Keratinocyte (primary cell): ENCODE data around the gene DCPS. TPM values are rescaled to one million over a fixed set of nuclear protein-coding genes. Genes with fewer than 3 reads are reported as not detected.

ENCODE experiments used
- DNase-seq: peaks from one replicate; pipeline ENCODE4 v3.0.0-alpha.2; 2011; ENCODE audit warnings: low read depth, missing footprints, low spot score
- FAIRE-seq: peaks from 2 replicates; lab custom pipeline; 2011; peaks lifted over from hg19 to GRCh38; lab: Jason Lieb, UNC
- H2AFZ ChIP-seq: 2 replicates; pipeline ENCODE4 v1.6.0; 2012; ENCODE audit warnings: low read length, control low read depth, inconsistent platforms; ENCODE audit not compliant: control insufficient read depth
- H3K27ac ChIP-seq: 2 replicates; pipeline ENCODE4 v1.5.1; 2011; ENCODE audit warnings: low read length; ENCODE audit not compliant: control insufficient read depth, insufficient read depth
- H3K27me3 ChIP-seq: 3 replicates; pipeline ENCODE4 v1.6.0; 2011; ENCODE audit warnings: low read length; ENCODE audit not compliant: control insufficient read depth, insufficient read depth; ENCODE audit errors: extremely low read depth
- H3K36me3 ChIP-seq, 2 experiments: 2 replicates in 1 of 2; 3 replicates in 1 of 2; pipeline ENCODE4 v1.5.1; 2011; ENCODE audit warnings: low read length in 2 of 2, mild to moderate bottlenecking in 1 of 2; ENCODE audit not compliant: control insufficient read depth in 2 of 2, insufficient read depth in 2 of 2; ENCODE audit errors: extremely low read depth in 1 of 2
- H3K4me1 ChIP-seq: 3 replicates; pipeline ENCODE4 v1.5.1; 2011; ENCODE audit warnings: low read length; ENCODE audit not compliant: control insufficient read depth, insufficient read depth; ENCODE audit errors: extremely low read depth
- H3K4me2 ChIP-seq: 3 replicates; pipeline ENCODE4 v1.6.0; 2011; ENCODE audit warnings: low read depth, low read length; ENCODE audit not compliant: control insufficient read depth, insufficient read depth; ENCODE audit errors: extremely low read depth
- H3K4me3 ChIP-seq, 3 experiments: fragments of 200-600 bp in 1 of 3; sonication (generic) in 1 of 3; 2 replicates in 2 of 3; 3 replicates in 1 of 3; pipeline ENCODE4 v1.5.1; 2011 to 2016; ENCODE audit warnings: low read length in 3 of 3, mild to moderate bottlenecking in 3 of 3, control low read depth in 2 of 3, inconsistent platforms in 1 of 3, low read depth in 1 of 3, mixed read lengths in 1 of 3, mixed run types in 1 of 3, moderate library complexity in 1 of 3; ENCODE audit not compliant: control insufficient read depth in 2 of 3, insufficient read depth in 2 of 3; ENCODE audit errors: extremely low read depth in 1 of 3
- H3K79me2 ChIP-seq: 2 replicates; pipeline ENCODE4 v1.6.0; 2012; ENCODE audit warnings: low read length; ENCODE audit not compliant: control insufficient read depth, insufficient read depth
- H3K9ac ChIP-seq: 3 replicates; pipeline ENCODE4 v1.6.0; 2011; ENCODE audit warnings: low read length; ENCODE audit not compliant: control insufficient read depth, insufficient read depth; ENCODE audit errors: extremely low read depth
- H3K9me1 ChIP-seq: 3 replicates; pipeline ENCODE4 v1.6.0; 2011; ENCODE audit warnings: low read length; ENCODE audit not compliant: control insufficient read depth, insufficient read depth; ENCODE audit errors: extremely low read depth
- H3K9me3 ChIP-seq: 2 replicates; pipeline ENCODE4 v1.5.1; 2012; ENCODE audit warnings: low read depth, low read length; ENCODE audit not compliant: control insufficient read depth
- H4K20me1 ChIP-seq: 3 replicates; pipeline ENCODE4 v1.6.0; 2011; ENCODE audit warnings: low read length; ENCODE audit not compliant: control insufficient read depth, insufficient read depth; ENCODE audit errors: extremely low read depth
- CTCF ChIP-seq, 3 experiments: IDR thresholded peaks in 1 of 3; conservative IDR thresholded peaks in 1 of 3; optimal IDR thresholded peaks in 1 of 3; 2 replicates in 2 of 3; 3 replicates in 1 of 3; pipeline versions ENCODE3 to v1.5.1; 2011; ENCODE audit warnings: low read length in 3 of 3, mild to moderate bottlenecking in 3 of 3, moderate library complexity in 2 of 3, control low read depth in 1 of 3, inconsistent platforms in 1 of 3; ENCODE audit not compliant: insufficient read depth in 2 of 3; ENCODE audit errors: extremely low read depth in 1 of 3
- EZH2 ChIP-seq: IDR thresholded peaks from one replicate; pipeline ENCODE4 v1.6.1; 2012; ENCODE audit warnings: inconsistent platforms, mild to moderate bottlenecking, low read length, moderate library complexity
- dilution Hi-C: fragments of 300-500 bp; cut with MboI; formaldehyde crosslinking; loops from one replicate; pipeline ENCODE4 v1.7.0; 2020; ENCODE audit warnings: low sequenced_read_pairs; ENCODE audit not compliant: extremely low pct_ligation_motif_present
- polyA plus RNA-seq, 5 experiments: library from polyadenylated mRNA; depleted of rRNA in 3 of 5; stranded (reverse) in 3 of 5; stranded (forward) in 1 of 5; unstranded in 1 of 5; fragments of >200 nt; gene quantifications; 1 replicate in 1 of 5; 2 replicates in 3 of 5; 3 replicates in 1 of 5; pipeline versions ENCODE4 v1.2.1 to v1.2.3, GENCODE V29; 2011 to 2012; ENCODE audit warnings: missing spikeins in 2 of 5, low read depth in 1 of 5, low replicate concordance in 1 of 5

The DCPS gene
- polyA plus RNA-seq, 1 donor (not counting 4 experiments of a cell fraction or from before 2014, with no cell fraction given) = 31.3 TPM

- H3K27me3 ChIP-seq = no peaks in the 10 kb centered on the region
- H3K79me2 ChIP-seq = peaks cover 59% of the 10 kb centered on the region
- no peak overlapping the region for H3K4me3 ChIP-seq
- no peaks in the 10 kb centered on the region for H3K9me3 ChIP-seq
- H3K4me2 ChIP-seq = no peak overlapping the region
- FAIRE-seq = no peak
- no peak for DNase-seq
- H3K4me1 ChIP-seq = peaks cover 33% of the 10 kb centered on the region
- H3K36me3 ChIP-seq = peaks cover 13 to 16% of the 10 kb centered on the region in 2 experiments
- H3K9me1 ChIP-seq = peaks cover 3% of the 10 kb centered on the region
- no peak overlapping the region for H3K9ac ChIP-seq
- dilution Hi-C loops = no loop called here
- H3K27ac ChIP-seq = no peak overlapping the region
- H2AFZ ChIP-seq = no peak overlapping the region
- no peaks in the 10 kb centered on the region for H4K20me1 ChIP-seq
- TF ChIP-seq EZH2 (no peak), CTCF (optimal IDR thresholded peaks at IDR 0.05 in 1 of 3, IDR thresholded peaks at IDR 0.05 in 1 of 3, conservative IDR thresholded peaks at IDR 0.05 in 1 of 3; ENCODE audit: extremely low read depth in 1 of 3, insufficient read depth in 2 of 3, low read length in 3 of 3) (no peak)
Measured at GRCh38 chr11:126350836-126351235, 47.0 kb downstream of the DCPS start.

GRCh38 chr11:126352163-126352562 lies 48.3 kb downstream of the DCPS start:
- Histone ChIP-seq H3K4me2 (no peak overlapping the region), H3K4me1 (peaks cover 37% of the 10 kb centered on the region), H3K27me3 (no peaks in the 10 kb centered on the region), H3K4me3 (no peak overlapping the region), H3K9me3 (no peaks in the 10 kb centered on the region), H4K20me1 (no peaks in the 10 kb centered on the region), H3K79me2 (peaks cover 71% of the 10 kb centered on the region), H3K27ac (no peak overlapping the region), H3K9me1 (peaks cover 3% of the 10 kb centered on the region), H2AFZ (no peak overlapping the region), H3K36me3 (peaks cover 11 to 16% of the 10 kb centered on the region in 2 experiments), H3K9ac (no peak overlapping the region)
- no peak for FAIRE-seq
- TF ChIP-seq EZH2 (no peak), CTCF (optimal IDR thresholded peaks at IDR 0.05 in 1 of 3, IDR thresholded peaks at IDR 0.05 in 1 of 3, conservative IDR thresholded peaks at IDR 0.05 in 1 of 3; ENCODE audit: extremely low read depth in 1 of 3, insufficient read depth in 2 of 3, low read length in 3 of 3) (no peak)
- dilution Hi-C loops = no loop called here
- no peak for DNase-seq
